GM19372 (cell line): ENCODE measurements around the gene CMPK1.

Source experiments
- ATAC-seq: cut with Tn5 transposase; IDR thresholded peaks from one replicate; pipeline ENCODE4 v1.9.1; 2021; ENCODE audit warnings: mild to moderate bottlenecking, low read depth, moderate library complexity; ENCODE audit not compliant: unreplicated experiment

The CMPK1 gene

GRCh38 chr1:47417170-47418044, 83.8 kb downstream of the CMPK1 start:
- ATAC-seq, result no peak

GRCh38 chr1:47418122-47418521, 84.5 kb downstream of the CMPK1 start:
- ATAC-seq, result no peak

- ATAC-seq, result no peak
Observed at GRCh38 chr1:47418681-47419325, 85.2 kb downstream of the CMPK1 start.

- ATAC-seq, result no peak
Observed at GRCh38 chr1:47420547-47420946, 87.0 kb downstream of the CMPK1 start.

- no peak for ATAC-seq
Observed at GRCh38 chr1:47423872-47424271, 90.3 kb downstream of the CMPK1 start.

GRCh38 chr1:47424336-47424982, 90.9 kb downstream of the CMPK1 start:
- ATAC-seq, result no peak
